Peyer's patch (tissue), 4 donors: Measurements from ENCODE around the gene SHROOM1. TPM values are rescaled to one million over a fixed set of nuclear protein-coding genes. Genes with fewer than 3 reads are reported as not detected.
A peak's percentile ranks its signal among the peaks of the same experiment; 100 is the strongest.

Experiments
- DNase-seq, 3 donors: peaks; one replicate each; pipeline ENCODE4 v3.0.0-alpha.2; 2017 to 2019
- H3K27ac ChIP-seq, 4 donors: fragments of 200-600 bp; sonication (generic); one replicate each; pipeline ENCODE4 v1.5.1; 2016 to 2019
- H3K27me3 ChIP-seq, 2 donors: fragments of 200-600 bp; sonication (generic); one replicate each; pipeline ENCODE4 v1.5.1; 2019
- H3K36me3 ChIP-seq, 3 donors: fragments of 200-600 bp; sonication (generic); one replicate each; pipeline ENCODE4 v1.5.1; 2016 to 2019
- H3K4me1 ChIP-seq, 4 donors: fragments of 200-600 bp; sonication (generic); one replicate each; pipeline ENCODE4 v1.5.1; 2016 to 2019
- H3K4me3 ChIP-seq, 4 donors: fragments of 200-600 bp; sonication (generic); 1 replicate in 3 of 4; 2 replicates in 1 of 4; pipeline ENCODE4 v1.5.1; 2016 to 2019; ENCODE audit warnings: mild to moderate bottlenecking in 1 of 4
- H3K9me3 ChIP-seq, 4 donors: fragments of 200-600 bp; sonication (generic); one replicate each; pipeline ENCODE4 v1.5.1; 2016 to 2019; ENCODE audit warnings: mild to moderate bottlenecking in 1 of 4
- POLR2A ChIP-seq, 2 donors: fragments of 450-650 bp; IDR thresholded peaks; one replicate each; pipeline ENCODE4 v1.5.1; 2017; ENCODE audit warnings: antibody characterized with exemption in 2 of 2, mild to moderate bottlenecking in 2 of 2, moderate library complexity in 2 of 2
- total RNA-seq, 4 donors: library from RNA; depleted of rRNA; stranded (reverse); fragments of >200 nt; gene quantifications; one replicate each; pipeline ENCODE4 v1.1.0, GENCODE V29; 2016
- TF ChIP-seq, protein P1 (sequence below), 6 experiments: fragments of 450-650 bp in 4 of 6; fragments of 200-600 bp in 2 of 6; sonication (generic) in 1 of 6; IDR thresholded peaks; one replicate each; pipeline ENCODE4 v1.5.1; 2017 to 2019; ENCODE audit warnings: antibody characterized with exemption in 6 of 6, mild to moderate bottlenecking in 3 of 6, moderate library complexity in 1 of 6

The SHROOM1 gene
- total RNA-seq, 4 donors from 2014 or later, result 14.9 to 200 (median 95.3) TPM

- Histone ChIP-seq H3K36me3 (peaks cover 0 to 11% (median 0%) of the 10 kb centered on the region in 3 donors), H3K27ac (peak overlapping the region in 3 of 4 donors; percentile 61 to 85 (median 82)), H3K4me1 (peaks cover 0 to 10% (median 0%) of the 10 kb centered on the region in 4 donors), H3K9me3 (no peaks in the 10 kb centered on the region), H3K27me3 (no peaks in the 10 kb centered on the region), H3K4me3 (peak overlapping the region; percentile 4 to 42 (median 24))
- TF ChIP-seq, protein P1, sequence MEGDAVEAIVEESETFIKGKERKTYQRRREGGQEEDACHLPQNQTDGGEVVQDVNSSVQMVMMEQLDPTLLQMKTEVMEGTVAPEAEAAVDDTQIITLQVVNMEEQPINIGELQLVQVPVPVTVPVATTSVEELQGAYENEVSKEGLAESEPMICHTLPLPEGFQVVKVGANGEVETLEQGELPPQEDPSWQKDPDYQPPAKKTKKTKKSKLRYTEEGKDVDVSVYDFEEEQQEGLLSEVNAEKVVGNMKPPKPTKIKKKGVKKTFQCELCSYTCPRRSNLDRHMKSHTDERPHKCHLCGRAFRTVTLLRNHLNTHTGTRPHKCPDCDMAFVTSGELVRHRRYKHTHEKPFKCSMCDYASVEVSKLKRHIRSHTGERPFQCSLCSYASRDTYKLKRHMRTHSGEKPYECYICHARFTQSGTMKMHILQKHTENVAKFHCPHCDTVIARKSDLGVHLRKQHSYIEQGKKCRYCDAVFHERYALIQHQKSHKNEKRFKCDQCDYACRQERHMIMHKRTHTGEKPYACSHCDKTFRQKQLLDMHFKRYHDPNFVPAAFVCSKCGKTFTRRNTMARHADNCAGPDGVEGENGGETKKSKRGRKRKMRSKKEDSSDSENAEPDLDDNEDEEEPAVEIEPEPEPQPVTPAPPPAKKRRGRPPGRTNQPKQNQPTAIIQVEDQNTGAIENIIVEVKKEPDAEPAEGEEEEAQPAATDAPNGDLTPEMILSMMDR (IDR thresholded peaks at IDR 0.05), result no peak
- TF ChIP-seq POLR2A (IDR thresholded peaks at IDR 0.05), result no peak
- DNase-seq, result peak in 1 of 3 donors; percentile 62
Observed at GRCh38 chr5:132819468-132819867, 11.0 kb downstream of the SHROOM1 start.

GRCh38 chr5:132817011-132817410, 13.4 kb downstream of the SHROOM1 start:
- peak overlapping the region in 2 of 4 donors; percentile 49 to 67 for H3K27ac ChIP-seq
- no peak for DNase-seq
- H3K27me3 ChIP-seq, result no peaks in the 10 kb centered on the region
- no peaks in the 10 kb centered on the region for H3K9me3 ChIP-seq
- peak overlapping the region in 1 of 4 donors; percentile 67 for H3K4me3 ChIP-seq
- TF ChIP-seq, protein P1 (IDR thresholded peaks at IDR 0.05), result no peak
- no peak for TF ChIP-seq POLR2A (IDR thresholded peaks at IDR 0.05)
- H3K36me3 ChIP-seq, result no peaks in the 10 kb centered on the region
- H3K4me1 ChIP-seq, result peaks cover 0 to 22% (median 6%) of the 10 kb centered on the region in 4 donors

DNA sequence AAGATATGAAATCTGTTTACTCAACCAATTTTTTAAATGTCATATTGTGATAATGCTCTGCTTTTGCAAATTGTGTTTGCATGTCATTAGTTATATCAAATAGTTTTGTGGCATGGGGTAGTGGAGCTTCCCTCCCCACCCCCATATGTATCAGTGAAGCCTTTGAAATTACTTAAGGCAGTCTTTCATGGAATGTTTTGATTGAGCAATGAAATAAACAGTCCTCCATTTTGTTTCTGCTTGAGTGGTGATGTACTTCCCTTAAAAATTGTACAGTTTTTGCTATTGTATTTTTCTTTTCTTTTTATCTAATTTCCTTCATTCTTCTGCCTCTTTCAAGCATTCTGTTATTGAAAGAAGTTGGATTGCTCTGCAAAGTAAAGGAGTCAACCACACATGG, 13.9 kb downstream of the SHROOM1 start:
- Histone ChIP-seq H3K4me3 (peak overlapping the region in 1 of 4 donors; percentile 67), H3K4me1 (peaks cover 0 to 23% (median 6%) of the 10 kb centered on the region in 4 donors), H3K9me3 (no peaks in the 10 kb centered on the region), H3K27ac (peak overlapping the region in 2 of 4 donors; percentile 49 to 67), H3K36me3 (no peaks in the 10 kb centered on the region), H3K27me3 (no peaks in the 10 kb centered on the region)
- TF ChIP-seq, protein P1 (IDR thresholded peaks at IDR 0.05), result no peak
- no peak for TF ChIP-seq POLR2A (IDR thresholded peaks at IDR 0.05)
- no peak for DNase-seq

DNA sequence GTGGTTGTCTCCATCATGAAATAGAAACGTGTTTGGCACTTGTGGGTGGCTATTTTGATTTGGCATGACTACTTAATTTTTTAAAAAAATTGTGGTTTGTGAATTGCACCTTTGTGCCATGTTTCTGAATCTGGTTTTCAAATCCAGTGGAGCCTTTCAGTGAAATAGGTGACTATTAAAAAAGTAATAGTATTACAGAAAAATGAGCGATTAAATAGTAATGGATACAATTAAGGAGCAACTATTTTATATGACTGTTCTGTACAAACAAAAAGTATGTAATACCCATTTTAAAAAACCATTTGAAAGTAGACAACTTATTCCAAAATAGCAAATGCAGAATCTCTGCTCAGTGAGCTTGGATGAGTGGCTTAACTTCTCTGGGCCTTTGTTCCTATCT, 14.4 kb downstream of the SHROOM1 start:
- H3K36me3 ChIP-seq, result no peaks in the 10 kb centered on the region
- H3K4me3 ChIP-seq, result peak overlapping the region in 1 of 4 donors; percentile 67
- peak overlapping the region in 1 of 4 donors; percentile 67 for H3K27ac ChIP-seq
- no peak for TF ChIP-seq POLR2A (IDR thresholded peaks at IDR 0.05)
- TF ChIP-seq, protein P1 (IDR thresholded peaks at IDR 0.05), result no peak
- H3K9me3 ChIP-seq, result no peaks in the 10 kb centered on the region
- DNase-seq, result no peak
- no peaks in the 10 kb centered on the region for H3K27me3 ChIP-seq
- peaks cover 0 to 23% (median 6%) of the 10 kb centered on the region in 4 donors for H3K4me1 ChIP-seq

- H3K27ac ChIP-seq, result no peak overlapping the region
- peaks cover 0 to 23% (median 6%) of the 10 kb centered on the region in 4 donors for H3K4me1 ChIP-seq
- DNase-seq, result no peak
Observed at GRCh38 chr5:132815454-132815853, 15.0 kb downstream of the SHROOM1 start.

More at GRCh38 chr5:132815454-132815853, 15.0 kb downstream of the SHROOM1 start:
- H3K27me3 ChIP-seq, result no peaks in the 10 kb centered on the region
- H3K36me3 ChIP-seq, result no peaks in the 10 kb centered on the region
- no peaks in the 10 kb centered on the region for H3K9me3 ChIP-seq
- H3K4me3 ChIP-seq, result peak overlapping the region in 2 of 4 donors; percentile 67 to 77
- no peak for TF ChIP-seq POLR2A (IDR thresholded peaks at IDR 0.05)
- TF ChIP-seq, protein P1 (IDR thresholded peaks at IDR 0.05), result no peak
